Colonic mucosa (tissue), 4 donors: ENCODE results near the gene TTC27. TPM values are rescaled to one million over a fixed set of nuclear protein-coding genes. Genes with fewer than 3 reads are reported as not detected.

Source experiments
- DNase-seq: peaks from one replicate; pipeline ENCODE4 v3.0.0-alpha.2; 2020
- H3K27ac ChIP-seq: fragments of 200-600 bp; one replicate; pipeline ENCODE4 v1.8.0; 2021
- H3K27me3 ChIP-seq: fragments of 200-600 bp; one replicate; pipeline ENCODE4 v1.8.0; 2021
- H3K36me3 ChIP-seq: fragments of 200-600 bp; one replicate; pipeline ENCODE4 v1.8.0; 2021
- H3K4me1 ChIP-seq: fragments of 200-600 bp; one replicate; pipeline ENCODE4 v1.8.0; 2021; ENCODE audit warnings: mild to moderate bottlenecking
- H3K4me3 ChIP-seq: fragments of 200-600 bp; one replicate; pipeline ENCODE4 v1.8.0; 2021
- H3K9ac ChIP-seq, 2 donors: one replicate each; pipeline ENCODE4 v1.7.0; 2013; ENCODE audit warnings: control low read depth in 2 of 2, low read depth in 2 of 2, low read length in 2 of 2
- H3K9me3 ChIP-seq: fragments of 200-600 bp; one replicate; pipeline ENCODE4 v1.8.0; 2021
- intact Hi-C: fragments of 100-400 bp; cut with DNase I; formaldehyde crosslinking; loops from one replicate; pipeline ENCODE4 v1.14.1; 2022
- total RNA-seq, 2 donors: library from RNA; stranded (reverse); fragmentation: NEBNext Ultra II Directional in 1 of 2; extraction: Animal tissue kit (Norgen Biotek cat#: 25700) in 1 of 2; gene quantifications; one replicate each; pipeline ENCODE4 v1.2.1, GENCODE V29; 2021
- TF ChIP-seq, protein P1 (sequence below): fragments of 200-600 bp; IDR thresholded peaks from one replicate; pipeline ENCODE4 v1.8.0; 2022; ENCODE audit warnings: antibody characterized with exemption, mild to moderate bottlenecking
- donor health status: healthy.
- donor health status: DM: no; HTN: no; CAD: no.
- donor health status: DM: no; HTN: no; CAD: no.

Gene TTC27
- 10 to 100 TPM in 1 of 2 donors, 1 to 10 TPM in 1; 10.0 to 15.5 TPM for total RNA-seq

DNA sequence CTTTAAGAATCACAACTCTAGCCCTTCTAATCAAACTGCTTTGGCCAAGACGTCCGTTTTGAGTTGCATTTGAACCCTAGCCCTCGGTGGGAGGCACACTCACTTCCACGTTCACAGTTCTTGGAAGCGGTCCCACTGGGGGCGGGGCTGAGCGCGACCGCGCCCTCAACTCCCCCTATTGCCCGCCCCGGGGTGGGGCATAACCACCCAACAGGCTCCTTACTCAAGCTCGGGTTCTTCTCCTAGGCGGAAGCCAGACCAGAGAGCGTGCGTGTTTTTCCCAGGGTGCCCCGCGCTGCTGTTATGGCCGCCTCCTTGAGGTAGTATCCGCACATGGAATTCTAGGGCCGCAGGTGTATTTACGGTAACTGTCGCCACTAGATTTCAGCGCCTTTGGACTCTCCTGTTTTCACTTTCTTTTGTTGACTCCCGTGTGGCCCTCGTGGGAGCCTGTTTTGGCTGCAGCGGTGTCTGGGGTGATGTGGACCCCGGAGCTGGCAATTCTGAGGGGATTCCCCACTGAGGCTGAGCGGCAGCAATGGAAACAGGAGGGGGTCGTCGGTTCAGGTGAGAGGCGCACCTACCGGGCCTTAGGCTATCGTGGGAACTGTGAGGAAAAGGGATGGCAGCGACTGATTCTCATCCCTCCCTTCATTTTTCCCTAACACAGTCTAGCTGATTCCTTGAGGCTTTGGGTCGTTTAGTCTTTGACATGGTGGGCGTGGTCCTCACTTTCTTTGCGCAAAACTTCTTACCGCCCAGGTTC is at the start of gene TTC27:
Gene TTC27 (plus strand): TSS at position 237 of the 766 bp plus-strand sequence. CDS start 243 bp downstream, at position 480.
- peak within 1 kb of the TSS; percentile 89 for H3K4me3 ChIP-seq
- H3K36me3 ChIP-seq: no peaks in the 10 kb centered on the region
- DNase-seq: peak; percentile 99
- peak within 1 kb of the TSS; percentile 71 to 73 for H3K9ac ChIP-seq
- H3K27ac ChIP-seq: peak within 1 kb of the TSS; percentile 27
- no peaks in the 10 kb centered on the region for H3K9me3 ChIP-seq
- intact Hi-C loops: no loop called here
- no peaks in the 10 kb centered on the region for H3K27me3 ChIP-seq
- TF ChIP-seq, protein P1, sequence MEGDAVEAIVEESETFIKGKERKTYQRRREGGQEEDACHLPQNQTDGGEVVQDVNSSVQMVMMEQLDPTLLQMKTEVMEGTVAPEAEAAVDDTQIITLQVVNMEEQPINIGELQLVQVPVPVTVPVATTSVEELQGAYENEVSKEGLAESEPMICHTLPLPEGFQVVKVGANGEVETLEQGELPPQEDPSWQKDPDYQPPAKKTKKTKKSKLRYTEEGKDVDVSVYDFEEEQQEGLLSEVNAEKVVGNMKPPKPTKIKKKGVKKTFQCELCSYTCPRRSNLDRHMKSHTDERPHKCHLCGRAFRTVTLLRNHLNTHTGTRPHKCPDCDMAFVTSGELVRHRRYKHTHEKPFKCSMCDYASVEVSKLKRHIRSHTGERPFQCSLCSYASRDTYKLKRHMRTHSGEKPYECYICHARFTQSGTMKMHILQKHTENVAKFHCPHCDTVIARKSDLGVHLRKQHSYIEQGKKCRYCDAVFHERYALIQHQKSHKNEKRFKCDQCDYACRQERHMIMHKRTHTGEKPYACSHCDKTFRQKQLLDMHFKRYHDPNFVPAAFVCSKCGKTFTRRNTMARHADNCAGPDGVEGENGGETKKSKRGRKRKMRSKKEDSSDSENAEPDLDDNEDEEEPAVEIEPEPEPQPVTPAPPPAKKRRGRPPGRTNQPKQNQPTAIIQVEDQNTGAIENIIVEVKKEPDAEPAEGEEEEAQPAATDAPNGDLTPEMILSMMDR: no peak
- H3K4me1 ChIP-seq: peaks cover 6% of the 10 kb centered on the region

DNA sequence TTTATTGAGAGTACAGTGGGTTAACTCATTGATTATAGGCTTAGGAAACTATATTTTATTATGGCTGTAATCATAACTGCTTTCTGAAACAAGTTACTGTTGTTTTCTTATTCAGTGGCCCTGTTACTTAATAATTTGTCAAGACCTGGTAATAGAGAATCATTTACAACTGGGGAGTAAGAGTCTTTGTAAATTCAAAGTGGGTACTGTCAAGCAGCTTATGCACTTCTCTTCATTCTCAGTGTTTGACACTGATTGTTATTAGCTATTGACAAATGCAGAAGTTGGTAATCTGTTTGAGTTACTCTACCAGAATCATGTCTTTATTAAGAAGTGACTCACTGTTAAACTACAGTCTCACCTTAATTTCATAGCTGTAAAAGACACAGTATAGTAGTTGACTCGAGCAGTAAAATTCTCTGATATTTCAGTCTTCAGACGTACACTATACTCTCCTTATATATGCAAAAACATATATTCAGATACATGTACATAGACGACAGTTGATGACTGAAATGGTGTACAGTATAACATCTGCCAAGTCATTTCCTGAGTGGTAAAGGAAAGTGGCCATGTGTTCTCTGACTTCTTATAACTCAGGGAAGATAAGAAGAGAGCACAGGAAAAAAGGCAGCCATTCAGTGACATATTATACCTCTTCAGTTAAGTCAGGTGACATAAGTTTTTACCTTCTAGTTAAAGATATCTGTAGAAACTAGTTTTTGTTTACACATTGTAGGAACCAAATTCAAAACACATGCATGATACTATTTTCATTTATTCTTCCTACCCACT is 36.0 kb upstream of the TTC27 start:
- Histone ChIP-seq H3K27ac (no peak overlapping the region), H3K4me3 (no peak overlapping the region), H3K27me3 (no peaks in the 10 kb centered on the region), H3K9me3 (no peaks in the 10 kb centered on the region), H3K4me1 (no peaks in the 10 kb centered on the region), H3K36me3 (no peaks in the 10 kb centered on the region), H3K9ac (no peak overlapping the region)
- DNase-seq: no peak
- TF ChIP-seq, protein P1: no peak
- intact Hi-C loops: no loop called here

GRCh38 chr2:32594573-32594972 is 33.3 kb upstream of the TTC27 start:
- intact Hi-C loops: no loop called here
- H3K4me3 ChIP-seq: no peak overlapping the region
- H3K27me3 ChIP-seq: no peaks in the 10 kb centered on the region
- no peaks in the 10 kb centered on the region for H3K9me3 ChIP-seq
- TF ChIP-seq, protein P1: no peak
- H3K27ac ChIP-seq: no peak overlapping the region
- H3K4me1 ChIP-seq: no peaks in the 10 kb centered on the region
- H3K9ac ChIP-seq: no peak overlapping the region
- H3K36me3 ChIP-seq: no peaks in the 10 kb centered on the region
- no peak for DNase-seq

DNA sequence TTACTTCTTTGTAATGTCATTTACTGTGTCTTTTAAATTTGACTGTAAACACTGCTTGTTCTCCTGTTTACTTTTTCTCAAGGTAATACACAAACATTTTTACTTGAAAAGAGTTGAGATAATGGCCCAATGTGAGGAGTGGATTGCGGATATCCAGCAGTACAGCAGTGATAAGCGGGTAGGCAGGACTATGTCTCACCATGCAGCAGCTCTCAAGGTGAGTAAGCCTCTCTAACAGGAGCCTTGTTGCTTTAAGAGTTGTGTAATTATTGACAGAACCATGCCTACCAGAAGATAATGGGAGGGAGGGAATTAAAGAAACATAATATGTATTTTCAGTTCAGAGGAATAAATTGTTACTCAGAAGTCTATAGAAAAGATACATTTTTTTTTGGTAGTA is 16.5 kb upstream of the TTC27 start:
- Histone ChIP-seq H3K4me1 (no peaks in the 10 kb centered on the region), H3K9ac (no peak overlapping the region), H3K27me3 (no peaks in the 10 kb centered on the region), H3K9me3 (no peaks in the 10 kb centered on the region), H3K36me3 (peaks cover 11% of the 10 kb centered on the region), H3K27ac (no peak overlapping the region), H3K4me3 (no peak overlapping the region)
- TF ChIP-seq, protein P1: no peak
- DNase-seq: no peak
- intact Hi-C loops: no loop called here

- no peak overlapping the region for H3K4me3 ChIP-seq
- H3K27ac ChIP-seq: no peak overlapping the region
- no peaks in the 10 kb centered on the region for H3K4me1 ChIP-seq
- H3K36me3 ChIP-seq: peaks cover 11% of the 10 kb centered on the region
- intact Hi-C loops: no loop called here
- H3K27me3 ChIP-seq: no peaks in the 10 kb centered on the region
- no peaks in the 10 kb centered on the region for H3K9me3 ChIP-seq
- TF ChIP-seq, protein P1: no peak
- no peak overlapping the region for H3K9ac ChIP-seq
- no peak for DNase-seq
Observed at GRCh38 chr2:32611771-32612170, 16.1 kb upstream of the TTC27 start.
